Measurements from ENCODE around the gene PTPN6. TPM values are rescaled to one million over a fixed set of nuclear protein-coding genes. Genes with fewer than 3 reads are reported as not detected.

The PTPN6 gene
- total RNA-seq, 1 donor from 2014 or later = 0.94 TPM

GRCh38 chr12:6957741-6958608, 6.8 kb downstream of the PTPN6 start:
- no peak overlapping the region for H3K27ac Mint-ChIP-seq (ENCODE audit: unreplicated experiment)
- no peaks in the 10 kb centered on the region for H3K36me3 Mint-ChIP-seq (ENCODE audit: unreplicated experiment)
- no peaks in the 10 kb centered on the region for H3K9me3 Mint-ChIP-seq (ENCODE audit: unreplicated experiment)
- H3K27me3 Mint-ChIP-seq (ENCODE audit: unreplicated experiment) = no peaks in the 10 kb centered on the region
- no peak for TF ChIP-seq CTCF (IDR thresholded peaks at IDR 0.05)
- H3K4me1 Mint-ChIP-seq (ENCODE audit: unreplicated experiment) = peaks cover 28% of the 10 kb centered on the region
- H3K4me3 Mint-ChIP-seq (ENCODE audit: unreplicated experiment) = no peak overlapping the region
- DNase-seq (ENCODE audit: extremely low spot score, unreplicated experiment) = no peak

DNA sequence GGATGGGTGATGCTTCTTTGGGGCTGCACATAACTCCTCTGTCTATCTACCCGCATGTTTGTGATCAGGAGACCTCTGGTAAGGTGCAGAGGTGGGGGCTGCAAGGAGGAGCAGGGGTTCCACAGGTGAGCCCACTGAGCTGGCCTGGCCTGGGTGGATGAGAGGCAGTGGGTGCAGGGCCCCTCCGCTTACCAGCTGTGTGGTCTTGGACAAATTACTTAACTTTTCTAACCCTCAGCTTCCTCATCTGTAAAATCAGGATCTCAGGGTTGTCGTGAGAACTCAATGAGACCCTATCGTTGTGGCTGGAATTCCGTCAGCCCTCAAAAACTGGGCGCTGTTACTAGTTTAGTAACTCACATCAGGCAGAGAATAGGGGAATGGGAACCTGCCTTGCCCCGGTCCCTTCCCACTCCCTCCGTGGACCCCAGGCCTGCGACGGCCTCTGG, 7.5 kb downstream of the PTPN6 start:
- H3K27ac Mint-ChIP-seq (ENCODE audit: unreplicated experiment) = no peak overlapping the region
- no peak for DNase-seq (ENCODE audit: extremely low spot score, unreplicated experiment)
- TF ChIP-seq CTCF (IDR thresholded peaks at IDR 0.05) = no peak
- no peaks in the 10 kb centered on the region for H3K27me3 Mint-ChIP-seq (ENCODE audit: unreplicated experiment)
- no peaks in the 10 kb centered on the region for H3K36me3 Mint-ChIP-seq (ENCODE audit: unreplicated experiment)
- no peak overlapping the region for H3K4me3 Mint-ChIP-seq (ENCODE audit: unreplicated experiment)
- peaks cover 21% of the 10 kb centered on the region for H3K4me1 Mint-ChIP-seq (ENCODE audit: unreplicated experiment)
- no peaks in the 10 kb centered on the region for H3K9me3 Mint-ChIP-seq (ENCODE audit: unreplicated experiment)

DNA sequence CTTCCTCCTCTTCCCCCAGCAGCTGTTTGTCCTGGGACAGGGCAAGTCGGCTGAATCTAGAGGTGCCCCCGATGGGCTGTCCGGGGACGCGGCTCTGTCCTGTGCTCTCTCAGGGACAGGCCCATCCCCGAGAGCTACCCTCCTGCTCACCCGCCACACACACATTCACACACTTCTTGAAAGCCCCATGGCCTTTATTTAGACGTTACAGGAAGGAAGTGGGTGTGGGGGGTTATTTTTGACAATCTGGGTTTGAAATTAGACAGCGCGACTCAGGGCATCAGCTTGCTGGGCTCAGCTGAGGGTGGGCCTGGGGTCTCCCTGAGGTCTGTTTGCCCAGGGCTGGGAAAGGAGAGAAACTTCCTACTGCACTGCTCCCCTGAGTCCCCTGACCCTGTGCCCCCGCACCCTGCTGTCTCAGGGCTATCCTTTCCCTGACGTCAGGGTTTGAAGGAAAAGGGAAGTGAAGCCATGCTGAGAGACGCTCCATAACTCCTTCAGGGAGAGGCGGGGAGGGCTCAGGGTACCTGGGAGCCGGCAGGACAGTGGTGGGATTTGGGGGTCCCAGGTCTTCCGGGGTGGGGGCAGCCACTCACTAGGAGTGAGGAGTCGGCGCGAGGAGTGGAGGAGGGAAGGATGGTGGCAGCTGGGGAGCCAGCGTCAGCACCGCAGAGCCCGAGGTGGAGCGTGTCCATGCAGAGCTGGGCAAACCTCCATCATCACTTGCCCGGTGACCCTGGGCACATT, 8.1 kb downstream of the PTPN6 start:
- no peak for DNase-seq (ENCODE audit: extremely low spot score, unreplicated experiment)
- TF ChIP-seq CTCF (IDR thresholded peaks at IDR 0.05) = no peak
- H3K36me3 Mint-ChIP-seq (ENCODE audit: unreplicated experiment) = no peaks in the 10 kb centered on the region
- H3K27ac Mint-ChIP-seq (ENCODE audit: unreplicated experiment) = no peak overlapping the region
- peaks cover 15% of the 10 kb centered on the region for H3K4me1 Mint-ChIP-seq (ENCODE audit: unreplicated experiment)
- no peaks in the 10 kb centered on the region for H3K27me3 Mint-ChIP-seq (ENCODE audit: unreplicated experiment)
- no peak overlapping the region for H3K4me3 Mint-ChIP-seq (ENCODE audit: unreplicated experiment)
- no peaks in the 10 kb centered on the region for H3K9me3 Mint-ChIP-seq (ENCODE audit: unreplicated experiment)

GRCh38 chr12:6959805-6960592, 8.8 kb downstream of the PTPN6 start:
- DNase-seq (ENCODE audit: extremely low spot score, unreplicated experiment) = no peak
- Mint-ChIP-seq H3K4me3 (ENCODE audit: unreplicated experiment) (no peak overlapping the region), H3K4me1 (ENCODE audit: unreplicated experiment) (peaks cover 15% of the 10 kb centered on the region), H3K27ac (ENCODE audit: unreplicated experiment) (no peak overlapping the region), H3K36me3 (ENCODE audit: unreplicated experiment) (no peaks in the 10 kb centered on the region), H3K27me3 (ENCODE audit: unreplicated experiment) (no peaks in the 10 kb centered on the region), H3K9me3 (ENCODE audit: unreplicated experiment) (no peaks in the 10 kb centered on the region)
- no peak for TF ChIP-seq CTCF (IDR thresholded peaks at IDR 0.05)
